ENCODE results near the gene CADM1. TPM values are rescaled to one million over a fixed set of nuclear protein-coding genes. Genes with fewer than 3 reads are reported as not detected.

The CADM1 gene
- total and polyA plus RNA-seq, 10 of the 15 experiments (the other 5 are each of a cell fraction or from before 2014, with no cell fraction given) = 0.03 to 0.48 (median 0.15) TPM; not detected in 3

DNA sequence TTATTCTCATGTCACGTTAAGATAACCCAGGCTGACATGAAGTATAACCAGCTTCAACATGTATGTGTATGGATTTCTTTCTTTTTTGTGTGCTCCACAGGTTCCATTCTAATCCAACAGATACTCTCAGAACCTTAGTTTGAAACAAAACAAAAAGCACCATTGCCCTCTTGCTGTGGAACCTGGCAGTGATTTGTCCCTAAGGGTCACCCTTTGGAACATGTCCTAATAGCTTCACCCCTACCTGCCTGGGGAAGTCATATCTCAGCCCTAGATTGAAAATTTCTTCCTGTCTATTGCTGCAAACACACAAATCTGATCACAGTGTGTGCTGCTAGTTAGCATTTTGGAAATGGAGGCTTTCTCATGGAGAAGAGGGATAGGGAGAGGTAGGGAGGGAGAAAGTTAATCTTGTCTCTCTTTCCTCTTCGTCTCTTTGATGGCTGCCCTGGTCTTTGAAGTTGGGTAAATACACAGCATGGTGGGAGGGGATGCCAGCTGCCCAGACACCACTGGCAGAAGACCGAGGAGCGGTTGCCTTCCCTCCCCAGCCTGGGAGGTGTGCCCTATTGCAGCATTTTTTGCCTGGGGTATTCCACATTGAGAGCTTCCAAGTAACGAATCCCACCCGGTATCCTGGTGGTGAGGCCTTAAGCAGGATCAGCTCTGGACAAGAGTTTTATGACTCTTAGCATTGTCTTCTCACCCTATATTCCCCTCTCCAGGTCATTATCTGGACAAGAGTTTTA, 11.6 kb upstream of the CADM1 start:
- no peak for ATAC-seq
- in situ Hi-C loops (cut with MboI) = no loop called here
- 41% methylated on average over 6 of the region's 6 CpGs for WGBS (ENCODE audit: insufficient coverage, insufficient replicate concordance, low lambda C conversion rate, missing lambda C conversion rate)
- Histone ChIP-seq H3K79me2 (ENCODE audit: control insufficient read depth, insufficient read depth, low read length) (no peaks in the 10 kb centered on the region), H3K4me1 (ENCODE audit: control insufficient read depth, insufficient read depth, low read length) (no peaks in the 10 kb centered on the region), H4K20me1 (ENCODE audit: control insufficient read depth, insufficient read depth) (no peaks in the 10 kb centered on the region), H3K36me3 (ENCODE audit: control insufficient read depth in 2 of 2, insufficient read depth in 2 of 2, low read length in 1 of 2) (no peaks in the 10 kb centered on the region), H3K4me2 (ENCODE audit: control insufficient read depth, insufficient read depth) (no peak overlapping the region), H3K27ac (ENCODE audit: control insufficient read depth, insufficient read depth) (no peak overlapping the region), H3K27me3 (replicated peaks in 1 of 2; ENCODE audit: control insufficient read depth in 2 of 2, insufficient read depth in 2 of 2, low read length in 1 of 2) (peaks cover 2% of the 10 kb centered on the region in 2 experiments; a peak in 2 of 4 replicates), H2AFZ (ENCODE audit: control insufficient read depth, low read depth, low read length) (no peak overlapping the region), H3K4me3 (no peak overlapping the region), H3K9ac (ENCODE audit: control insufficient read depth, insufficient read depth, low read length) (no peak overlapping the region), H3K9me3 (replicated peaks; ENCODE audit: control insufficient read depth, insufficient read depth, low read length) (no peaks in the 10 kb centered on the region)
- no peak for DNase-seq (ENCODE audit: low read depth, low spot score)
- TF ChIP-seq GABPA (IDR thresholded peaks at IDR 0.05; ENCODE audit: low read depth) = no peak
- TF ChIP-seq NFXL1 (IDR thresholded peaks at IDR 0.05; ENCODE audit: borderline replicate concordance) = no peak
- TF ChIP-seq, protein P1, sequence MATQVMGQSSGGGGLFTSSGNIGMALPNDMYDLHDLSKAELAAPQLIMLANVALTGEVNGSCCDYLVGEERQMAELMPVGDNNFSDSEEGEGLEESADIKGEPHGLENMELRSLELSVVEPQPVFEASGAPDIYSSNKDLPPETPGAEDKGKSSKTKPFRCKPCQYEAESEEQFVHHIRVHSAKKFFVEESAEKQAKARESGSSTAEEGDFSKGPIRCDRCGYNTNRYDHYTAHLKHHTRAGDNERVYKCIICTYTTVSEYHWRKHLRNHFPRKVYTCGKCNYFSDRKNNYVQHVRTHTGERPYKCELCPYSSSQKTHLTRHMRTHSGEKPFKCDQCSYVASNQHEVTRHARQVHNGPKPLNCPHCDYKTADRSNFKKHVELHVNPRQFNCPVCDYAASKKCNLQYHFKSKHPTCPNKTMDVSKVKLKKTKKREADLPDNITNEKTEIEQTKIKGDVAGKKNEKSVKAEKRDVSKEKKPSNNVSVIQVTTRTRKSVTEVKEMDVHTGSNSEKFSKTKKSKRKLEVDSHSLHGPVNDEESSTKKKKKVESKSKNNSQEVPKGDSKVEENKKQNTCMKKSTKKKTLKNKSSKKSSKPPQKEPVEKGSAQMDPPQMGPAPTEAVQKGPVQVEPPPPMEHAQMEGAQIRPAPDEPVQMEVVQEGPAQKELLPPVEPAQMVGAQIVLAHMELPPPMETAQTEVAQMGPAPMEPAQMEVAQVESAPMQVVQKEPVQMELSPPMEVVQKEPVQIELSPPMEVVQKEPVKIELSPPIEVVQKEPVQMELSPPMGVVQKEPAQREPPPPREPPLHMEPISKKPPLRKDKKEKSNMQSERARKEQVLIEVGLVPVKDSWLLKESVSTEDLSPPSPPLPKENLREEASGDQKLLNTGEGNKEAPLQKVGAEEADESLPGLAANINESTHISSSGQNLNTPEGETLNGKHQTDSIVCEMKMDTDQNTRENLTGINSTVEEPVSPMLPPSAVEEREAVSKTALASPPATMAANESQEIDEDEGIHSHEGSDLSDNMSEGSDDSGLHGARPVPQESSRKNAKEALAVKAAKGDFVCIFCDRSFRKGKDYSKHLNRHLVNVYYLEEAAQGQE (IDR thresholded peaks at IDR 0.05; ENCODE audit: low read depth, low read length) = no peak
- TF ChIP-seq CBX5 (IDR thresholded peaks at IDR 0.05; ENCODE audit: low read depth) = no peak
- ChIA-PET CTCF (no interaction called here), SMC1A (ENCODE audit: uncharacterized antibody, unreplicated experiment) (interaction anchor here (1.3 kb wide), 1 partner anchor 18 kb away, joined by 3 read pairs; no protein-coding TSS in a partner anchor), POLR2A (interaction anchor here (0.7 kb wide), 1 partner anchor 102 kb away, joined by 4 read pairs; no protein-coding TSS in a partner anchor), RAD21 (ENCODE audit: unreplicated experiment) (interaction anchor here (1.6 kb wide), 1 partner anchor 181 kb away, joined by 4 read pairs; no protein-coding TSS in a partner anchor)
- BruUV-seq (replicated peaks) = no TSS peak
- intact Hi-C loops (cut with micrococcal nuclease; ENCODE audit: unreplicated experiment) = no loop called here
- no peak for FAIRE-seq
